ENCODE measurements around the gene ZNF547.
"Not testable (repeated sequence)": the region's sequence is repeated elsewhere in the genome, so short reads cannot be mapped to it uniquely, and the experiment has no call there.

Gene ZNF547

DNA sequence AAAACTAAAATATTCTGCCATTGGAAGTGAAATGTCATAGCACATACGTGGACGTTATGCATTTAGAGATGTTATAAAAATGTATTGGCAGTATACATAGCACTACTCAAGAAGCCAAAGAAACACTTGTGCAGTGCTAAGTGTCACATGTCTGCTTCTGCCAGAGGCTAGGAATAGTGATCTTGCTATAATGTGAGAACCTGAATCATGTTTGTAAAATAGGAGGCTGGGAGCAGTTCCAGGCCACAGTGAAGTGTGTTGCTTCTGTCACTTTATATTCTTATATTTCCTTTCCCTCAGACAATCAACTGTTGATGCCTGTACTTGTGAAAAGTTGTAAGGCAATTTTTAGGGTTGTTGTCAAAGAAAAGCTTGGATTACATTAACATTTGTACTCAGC, 3.4 kb downstream of the ZNF547 start:
- Histone ChIP-seq H3K4me1 (ENCODE audit: insufficient read depth, low read length) (peaks cover 19% of the 10 kb centered on the region), H3K9ac (ENCODE audit: low read depth, low read length) (no peak overlapping the region), H3K79me2 (ENCODE audit: insufficient read depth, low read length) (peaks cover 26% of the 10 kb centered on the region), H4K20me1 (ENCODE audit: insufficient read depth, low read length) (no peaks in the 10 kb centered on the region), H3K36me3 (ENCODE audit: insufficient read depth, low read length) (peaks cover 12% of the 10 kb centered on the region), H2AFZ (ENCODE audit: low read depth, low read length) (no peak overlapping the region), H3K9me3 (ENCODE audit: insufficient read depth, low read length, severe bottlenecking) (no peaks in the 10 kb centered on the region), H3K4me2 (ENCODE audit: insufficient read depth, low read length) (no peak overlapping the region), H3K27ac (ENCODE audit: low read length) (no peak overlapping the region), H3K4me3 (ENCODE audit: low read depth in 1 of 2, low read length in 2 of 2) (no peak overlapping the region), H3K27me3 (ENCODE audit: insufficient read depth, low read length, poor library complexity) (no peaks in the 10 kb centered on the region)
- ATAC-seq (ENCODE audit: insufficient read depth, low read depth): no peak
- no peak for TF ChIP-seq EZH2 (IDR thresholded peaks at IDR 0.05; ENCODE audit: borderline replicate concordance, low read depth, low read length, severe bottlenecking)
- TF ChIP-seq, protein P1, sequence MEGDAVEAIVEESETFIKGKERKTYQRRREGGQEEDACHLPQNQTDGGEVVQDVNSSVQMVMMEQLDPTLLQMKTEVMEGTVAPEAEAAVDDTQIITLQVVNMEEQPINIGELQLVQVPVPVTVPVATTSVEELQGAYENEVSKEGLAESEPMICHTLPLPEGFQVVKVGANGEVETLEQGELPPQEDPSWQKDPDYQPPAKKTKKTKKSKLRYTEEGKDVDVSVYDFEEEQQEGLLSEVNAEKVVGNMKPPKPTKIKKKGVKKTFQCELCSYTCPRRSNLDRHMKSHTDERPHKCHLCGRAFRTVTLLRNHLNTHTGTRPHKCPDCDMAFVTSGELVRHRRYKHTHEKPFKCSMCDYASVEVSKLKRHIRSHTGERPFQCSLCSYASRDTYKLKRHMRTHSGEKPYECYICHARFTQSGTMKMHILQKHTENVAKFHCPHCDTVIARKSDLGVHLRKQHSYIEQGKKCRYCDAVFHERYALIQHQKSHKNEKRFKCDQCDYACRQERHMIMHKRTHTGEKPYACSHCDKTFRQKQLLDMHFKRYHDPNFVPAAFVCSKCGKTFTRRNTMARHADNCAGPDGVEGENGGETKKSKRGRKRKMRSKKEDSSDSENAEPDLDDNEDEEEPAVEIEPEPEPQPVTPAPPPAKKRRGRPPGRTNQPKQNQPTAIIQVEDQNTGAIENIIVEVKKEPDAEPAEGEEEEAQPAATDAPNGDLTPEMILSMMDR (IDR thresholded peaks at IDR 0.05; ENCODE audit: borderline replicate concordance, extremely low read depth, low read length, poor library complexity, severe bottlenecking): no peak
- no peak for DNase-seq

DNA sequence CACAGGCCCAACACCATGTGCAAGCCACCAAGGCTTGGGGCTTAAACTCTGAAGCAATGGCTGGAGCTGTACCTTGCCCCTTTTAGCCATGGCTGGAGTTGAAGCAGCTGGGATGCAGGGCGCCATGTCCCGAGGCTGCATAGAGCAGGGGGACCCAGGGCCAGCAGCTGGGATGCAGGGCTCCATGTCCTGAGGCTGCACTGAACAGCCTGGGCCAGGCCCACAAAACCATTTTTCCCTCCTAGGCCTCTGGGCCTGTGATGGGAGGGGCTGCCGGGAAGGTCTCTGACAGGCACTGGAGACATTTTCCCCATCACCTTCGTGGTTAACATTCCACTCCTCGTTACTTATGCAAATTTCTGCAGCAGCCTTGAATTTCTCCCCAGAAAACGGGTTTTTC, 10.8 kb downstream of the ZNF547 start:
- no peak overlapping the region for H3K27ac ChIP-seq (ENCODE audit: low read length)
- no peaks in the 10 kb centered on the region for H4K20me1 ChIP-seq (ENCODE audit: insufficient read depth, low read length)
- H3K9me3 ChIP-seq (ENCODE audit: insufficient read depth, low read length, severe bottlenecking): peaks cover 4% of the 10 kb centered on the region
- H2AFZ ChIP-seq (ENCODE audit: low read depth, low read length): no peak overlapping the region
- peaks cover 55% of the 10 kb centered on the region for H3K36me3 ChIP-seq (ENCODE audit: insufficient read depth, low read length)
- H3K79me2 ChIP-seq (ENCODE audit: insufficient read depth, low read length): no peaks in the 10 kb centered on the region
- H3K4me3 ChIP-seq (ENCODE audit: low read depth in 1 of 2, low read length in 2 of 2): no peak overlapping the region
- ATAC-seq (ENCODE audit: insufficient read depth, low read depth) (no peak), DNase-seq (no peak)
- no peak for TF ChIP-seq EZH2 (IDR thresholded peaks at IDR 0.05; ENCODE audit: borderline replicate concordance, low read depth, low read length, severe bottlenecking)
- TF ChIP-seq, protein P1 (IDR thresholded peaks at IDR 0.05; ENCODE audit: borderline replicate concordance, extremely low read depth, low read length, poor library complexity, severe bottlenecking): no peak
- no peak overlapping the region for H3K9ac ChIP-seq (ENCODE audit: low read depth, low read length)
- H3K4me2 ChIP-seq (ENCODE audit: insufficient read depth, low read length): no peak overlapping the region
- no peaks in the 10 kb centered on the region for H3K27me3 ChIP-seq (ENCODE audit: insufficient read depth, low read length, poor library complexity)
- H3K4me1 ChIP-seq (ENCODE audit: insufficient read depth, low read length): no peaks in the 10 kb centered on the region

DNA sequence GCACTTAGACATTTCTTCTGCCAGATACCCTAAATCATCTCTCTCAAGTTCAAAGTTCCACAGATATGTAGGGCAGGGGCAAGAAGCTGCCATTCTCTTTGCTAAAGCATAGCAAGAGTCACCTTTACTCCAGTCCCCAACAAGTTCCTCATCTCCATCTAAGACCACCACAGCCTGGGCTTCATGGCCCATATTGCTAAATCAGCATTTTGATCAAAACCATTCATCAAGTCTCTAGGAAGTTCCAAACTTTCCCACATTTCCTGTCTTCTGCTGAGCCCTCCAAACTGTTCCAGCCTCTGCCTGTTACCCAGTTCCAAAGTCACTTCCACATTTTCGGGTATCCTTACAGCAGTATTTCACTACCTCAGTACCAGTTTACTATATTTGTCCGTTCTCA, 11.3 kb downstream of the ZNF547 start:
- DNase-seq; H3K27me3 ChIP-seq (ENCODE audit: insufficient read depth, low read length, poor library complexity); H3K4me1 ChIP-seq (ENCODE audit: insufficient read depth, low read length); H3K9me3 ChIP-seq (ENCODE audit: insufficient read depth, low read length, severe bottlenecking); H3K9ac ChIP-seq (ENCODE audit: low read depth, low read length); H2AFZ ChIP-seq (ENCODE audit: low read depth, low read length); H3K27ac ChIP-seq (ENCODE audit: low read length); H3K4me2 ChIP-seq (ENCODE audit: insufficient read depth, low read length); H3K79me2 ChIP-seq (ENCODE audit: insufficient read depth, low read length); ATAC-seq (ENCODE audit: insufficient read depth, low read depth); H4K20me1 ChIP-seq (ENCODE audit: insufficient read depth, low read length); H3K4me3 ChIP-seq (ENCODE audit: low read depth in 1 of 2, low read length in 2 of 2): not testable (repeated sequence)
- H3K36me3 ChIP-seq (ENCODE audit: insufficient read depth, low read length): peaks cover 55% of the 10 kb centered on the region

DNA sequence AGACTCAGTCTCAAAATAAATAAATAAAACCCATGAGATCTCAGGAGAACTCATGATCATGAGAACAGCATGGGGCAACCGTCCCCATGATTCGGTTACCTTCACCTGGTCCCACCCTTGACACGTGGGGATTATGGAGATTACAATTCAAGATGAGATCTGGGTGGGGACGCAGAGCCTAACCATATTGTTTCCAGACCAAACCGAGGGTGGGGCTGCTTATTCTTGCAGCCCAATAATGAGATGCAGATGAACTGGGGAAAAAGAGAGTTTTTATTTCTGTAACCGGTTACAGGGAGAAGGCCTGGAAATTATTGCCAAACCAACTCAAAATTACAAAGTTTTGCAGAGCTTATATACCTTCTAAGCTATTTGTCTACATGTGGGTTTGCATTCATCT, 12.8 kb downstream of the ZNF547 start:
- no peak for TF ChIP-seq EZH2 (IDR thresholded peaks at IDR 0.05; ENCODE audit: borderline replicate concordance, low read depth, low read length, severe bottlenecking)
- TF ChIP-seq, protein P1 (IDR thresholded peaks at IDR 0.05; ENCODE audit: borderline replicate concordance, extremely low read depth, low read length, poor library complexity, severe bottlenecking): no peak
- ATAC-seq (ENCODE audit: insufficient read depth, low read depth): no peak

More for the DNA sequence above, 12.8 kb downstream of the ZNF547 start:
- no peak overlapping the region for H3K9ac ChIP-seq (ENCODE audit: low read depth, low read length)
- H4K20me1 ChIP-seq (ENCODE audit: insufficient read depth, low read length): no peaks in the 10 kb centered on the region
- peaks cover 4% of the 10 kb centered on the region for H3K9me3 ChIP-seq (ENCODE audit: insufficient read depth, low read length, severe bottlenecking)
- DNase-seq: no peak
- H3K4me1 ChIP-seq (ENCODE audit: insufficient read depth, low read length): no peaks in the 10 kb centered on the region
- H3K36me3 ChIP-seq (ENCODE audit: insufficient read depth, low read length): peaks cover 55% of the 10 kb centered on the region
- no peak overlapping the region for H3K4me2 ChIP-seq (ENCODE audit: insufficient read depth, low read length)
- H2AFZ ChIP-seq (ENCODE audit: low read depth, low read length): no peak overlapping the region
- no peaks in the 10 kb centered on the region for H3K27me3 ChIP-seq (ENCODE audit: insufficient read depth, low read length, poor library complexity)
- H3K79me2 ChIP-seq (ENCODE audit: insufficient read depth, low read length): no peaks in the 10 kb centered on the region
- H3K4me3 ChIP-seq (ENCODE audit: low read depth in 1 of 2, low read length in 2 of 2): no peak overlapping the region
- no peak overlapping the region for H3K27ac ChIP-seq (ENCODE audit: low read length)

All from DND-41 (cell line).